HepG2 (cell line): Measurements from ENCODE around the gene AMPH.

Experiments
- CTCF ChIP-seq: sonication (generic); formaldehyde crosslinking; IDR thresholded peaks from 2 replicates; pipeline ENCODE4 v1.5.0; 2020; ENCODE audit warnings: mild to moderate bottlenecking, missing genetic modification reagents, moderate library complexity
- EZH2 ChIP-seq: conservative IDR thresholded peaks from 2 replicates; pipeline ENCODE4 v1.6.1; 2012; ENCODE audit warnings: mild to moderate bottlenecking, low read depth, low read length, moderate library complexity
- HINFP ChIP-seq: sonication (generic); formaldehyde crosslinking; IDR thresholded peaks from 2 replicates; pipeline ENCODE4 v1.4.0; 2020; ENCODE audit warnings: low read depth, mild to moderate bottlenecking, missing genetic modification reagents
- MXI1 ChIP-seq: IDR thresholded peaks from 3 replicates; pipeline ENCODE4 v1.6.1; 2012; ENCODE audit warnings: low read depth, low read length, inconsistent platforms, borderline replicate concordance
- NFYB ChIP-seq: sonication (generic); formaldehyde crosslinking; IDR thresholded peaks from 2 replicates; pipeline ENCODE4 v1.4.0; 2020; ENCODE audit warnings: missing genetic modification reagents
- POLR2AphosphoS2 ChIP-seq: IDR thresholded peaks from 2 replicates; pipeline ENCODE4 v1.6.1; 2011; ENCODE audit warnings: low read depth, low read length, improper control_type of control experiment
- RXRA ChIP-seq: sonication (generic); formaldehyde crosslinking; IDR thresholded peaks from 2 replicates; pipeline ENCODE4 v1.5.1; 2020; ENCODE audit warnings: missing genetic modification reagents
- SP1 ChIP-seq, 2 experiments: fragments of 450-650 bp in 1 of 2; sonication (generic) in 1 of 2; formaldehyde crosslinking in 1 of 2; IDR thresholded peaks; 2 replicates each; pipeline versions ENCODE4 v1.4.0 to v1.6.1; 2016 to 2020; ENCODE audit warnings: missing genetic modification reagents in 1 of 2
- ZBTB26 ChIP-seq: IDR thresholded peaks from 2 replicates; pipeline ENCODE4 v1.6.1; 2016; ENCODE audit warnings: missing compliant biosample characterization, missing genetic modification reagents, borderline replicate concordance
- ZNF160 ChIP-seq: sonication (generic); formaldehyde crosslinking; IDR thresholded peaks from 2 replicates; pipeline ENCODE4 v1.8.0; 2022; ENCODE audit warnings: mild to moderate bottlenecking, inconsistent platforms, missing genetic modification reagents
- ZNF207 ChIP-seq: fragments of 450-650 bp; IDR thresholded peaks from 2 replicates; pipeline ENCODE4 v1.6.1; 2016; ENCODE audit warnings: antibody characterized with exemption, borderline replicate concordance
- ZNF33A ChIP-seq: sonication (generic); formaldehyde crosslinking; IDR thresholded peaks from 2 replicates; pipeline ENCODE4 v1.5.1; 2020; ENCODE audit warnings: missing genetic modification reagents, mild to moderate bottlenecking, moderate library complexity, borderline replicate concordance
- ZSCAN5A ChIP-seq: sonication (generic); formaldehyde crosslinking; IDR thresholded peaks from 2 replicates; pipeline ENCODE4 v1.8.0; 2022; ENCODE audit warnings: mild to moderate bottlenecking, missing genetic modification reagents, borderline replicate concordance

GRCh38 chr7:38481401-38481800 is 149.8 kb downstream of the AMPH start:
- TF ChIP-seq ZSCAN5A (CRISPR knock-in tag) (no peak), EZH2 (no peak), CTCF (CRISPR knock-in tag) (no peak), HINFP (CRISPR knock-in tag) (no peak), ZNF33A (CRISPR knock-in tag) (no peak), ZBTB26 (CRISPR knock-in tag) (no peak), ZNF160 (CRISPR knock-in tag) (no peak), POLR2AphosphoS2 (no peak), MXI1 (no peak), RXRA (no peak), ZNF207 (no peak), SP1 (IDR thresholded peaks at IDR 0.05) (no peak), SP1 (CRISPR knock-in tag; IDR thresholded peaks at IDR 0.05) (no peak), NFYB (CRISPR knock-in tag) (no peak)
